RKO (cell line): Measurements from ENCODE around the gene PVALEF.

Experiments used
- DNase-seq: peaks from one replicate; pipeline ENCODE4 v3.0.0-alpha.2; 2016; ENCODE audit warnings: low spot score

Gene PVALEF

DNA sequence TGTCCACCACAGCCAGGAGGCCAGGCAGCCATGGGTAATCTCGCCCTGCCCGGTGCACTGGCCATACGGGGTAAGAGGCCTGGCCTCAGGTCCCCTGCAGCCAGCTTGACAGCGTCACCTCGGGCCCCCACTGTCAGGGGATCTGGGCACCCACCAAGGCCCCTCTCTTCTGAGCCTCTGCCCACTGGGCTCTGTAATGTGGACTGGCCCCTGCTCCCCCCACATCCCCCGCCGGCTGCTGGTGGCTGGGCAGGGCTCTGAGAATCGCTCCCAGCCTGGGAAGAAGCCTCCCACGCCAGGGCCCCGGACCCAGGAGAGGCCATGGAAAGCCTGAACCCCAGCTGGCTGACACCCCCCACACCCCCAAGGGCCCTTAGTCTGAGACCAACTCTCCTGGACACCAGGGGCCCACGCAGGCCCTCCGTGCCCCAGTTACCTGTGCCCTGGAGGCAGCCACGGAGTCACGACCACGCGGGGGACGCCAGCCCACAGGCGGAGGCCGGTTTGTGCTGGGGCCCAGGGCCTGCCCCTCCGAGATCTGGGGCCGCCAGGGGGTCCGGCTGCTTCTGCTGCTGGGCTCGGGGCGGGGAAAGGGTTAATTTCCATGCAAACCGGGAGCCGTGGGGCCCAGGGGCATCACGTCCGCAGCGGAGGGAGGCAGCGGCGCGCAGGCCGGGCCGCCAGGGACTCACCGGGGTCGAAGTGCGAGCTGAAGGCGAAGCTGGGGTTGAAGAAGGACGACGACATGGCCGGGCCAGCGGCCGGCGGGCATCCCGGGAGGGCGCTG is at the start of gene PVALEF:
TSS of gene PVALEF (plus strand) at position 262 of the 787 bp plus-strand sequence. CDS start 15,720 bp downstream, outside the sequence.
- DNase-seq, result no peak

DNA sequence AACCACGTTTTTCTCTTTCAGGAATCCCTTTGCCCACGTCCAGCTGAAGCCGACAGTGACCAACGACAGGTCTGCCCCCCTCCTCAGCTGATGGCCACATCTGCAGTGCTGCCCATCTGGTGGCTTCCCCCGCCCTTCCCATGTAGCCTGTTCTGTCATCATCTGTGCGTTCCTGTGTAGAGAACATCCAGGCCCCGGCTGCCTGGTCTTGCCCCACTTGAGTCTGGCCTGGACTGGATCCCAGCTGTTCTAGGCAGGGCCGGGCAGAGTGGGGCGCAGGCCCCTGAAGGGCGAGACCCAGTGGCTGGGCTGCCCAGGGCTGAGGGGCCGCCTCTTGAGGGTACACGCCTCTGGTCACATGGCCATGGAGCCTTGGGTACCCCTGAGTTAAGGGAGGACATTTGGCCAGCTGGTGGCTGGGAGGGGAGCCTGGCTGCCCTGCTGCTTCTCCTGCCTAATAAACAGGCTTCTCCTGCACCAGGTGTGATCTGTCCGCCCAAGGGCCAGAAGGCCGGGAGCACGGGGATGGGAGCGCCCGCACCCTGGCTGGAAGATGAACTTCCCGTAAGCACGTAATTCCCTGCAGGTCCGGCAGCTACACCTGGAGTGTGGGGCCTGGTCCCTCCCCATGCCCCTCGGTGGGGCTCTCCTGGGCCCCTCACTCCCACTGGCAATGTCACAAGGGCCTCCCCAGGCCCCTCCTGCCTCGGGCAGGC is 49.4 kb upstream of the PVALEF start:
- no peak for DNase-seq

DNA sequence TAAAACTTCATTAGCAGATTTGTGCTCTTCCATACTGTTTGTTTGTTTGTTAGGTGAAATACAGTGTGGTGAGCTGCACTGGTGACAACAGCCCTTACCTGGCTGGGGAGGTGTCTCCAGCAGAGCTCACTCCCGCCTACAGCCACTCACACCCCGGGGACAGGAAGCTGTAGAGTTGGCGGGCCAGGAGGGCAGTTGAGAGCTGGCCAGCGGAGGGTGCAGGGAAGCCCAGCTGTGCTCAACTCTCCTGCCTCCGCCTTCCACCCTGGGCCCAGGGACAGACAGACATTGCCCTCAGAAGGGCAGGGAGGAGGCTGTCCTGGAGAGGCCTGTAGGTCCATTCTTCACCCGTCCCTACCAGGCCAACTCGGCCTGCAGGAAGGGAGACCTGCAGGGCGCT is 48.6 kb upstream of the PVALEF start:
- DNase-seq, result no peak

DNA sequence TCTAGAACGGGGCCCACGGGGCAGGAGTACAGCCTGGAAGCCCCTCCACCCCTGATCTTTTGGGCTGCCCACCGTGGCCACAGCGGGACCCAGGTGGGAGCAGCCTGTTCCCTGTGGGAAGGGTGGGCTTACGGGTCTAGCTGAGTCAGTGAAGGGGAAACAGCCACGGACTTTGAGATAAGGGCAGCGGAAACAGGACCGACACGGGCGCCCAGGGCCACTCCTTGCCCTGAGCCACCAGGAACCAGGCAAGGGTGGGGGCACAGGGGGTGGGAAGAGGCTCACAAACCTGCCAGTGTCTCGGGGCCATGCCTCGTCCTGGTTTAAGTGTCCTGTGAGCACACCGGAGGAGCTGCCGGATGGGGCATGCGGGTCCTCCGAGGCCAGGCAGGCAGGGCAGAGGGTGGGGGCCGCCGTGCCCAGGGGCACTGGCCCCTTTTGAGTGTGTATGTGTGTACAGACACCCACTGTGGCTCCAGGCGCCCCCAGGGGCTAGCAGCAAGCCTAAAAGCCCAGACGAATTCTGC is 47.6 kb upstream of the PVALEF start:
- DNase-seq, result no peak

DNA sequence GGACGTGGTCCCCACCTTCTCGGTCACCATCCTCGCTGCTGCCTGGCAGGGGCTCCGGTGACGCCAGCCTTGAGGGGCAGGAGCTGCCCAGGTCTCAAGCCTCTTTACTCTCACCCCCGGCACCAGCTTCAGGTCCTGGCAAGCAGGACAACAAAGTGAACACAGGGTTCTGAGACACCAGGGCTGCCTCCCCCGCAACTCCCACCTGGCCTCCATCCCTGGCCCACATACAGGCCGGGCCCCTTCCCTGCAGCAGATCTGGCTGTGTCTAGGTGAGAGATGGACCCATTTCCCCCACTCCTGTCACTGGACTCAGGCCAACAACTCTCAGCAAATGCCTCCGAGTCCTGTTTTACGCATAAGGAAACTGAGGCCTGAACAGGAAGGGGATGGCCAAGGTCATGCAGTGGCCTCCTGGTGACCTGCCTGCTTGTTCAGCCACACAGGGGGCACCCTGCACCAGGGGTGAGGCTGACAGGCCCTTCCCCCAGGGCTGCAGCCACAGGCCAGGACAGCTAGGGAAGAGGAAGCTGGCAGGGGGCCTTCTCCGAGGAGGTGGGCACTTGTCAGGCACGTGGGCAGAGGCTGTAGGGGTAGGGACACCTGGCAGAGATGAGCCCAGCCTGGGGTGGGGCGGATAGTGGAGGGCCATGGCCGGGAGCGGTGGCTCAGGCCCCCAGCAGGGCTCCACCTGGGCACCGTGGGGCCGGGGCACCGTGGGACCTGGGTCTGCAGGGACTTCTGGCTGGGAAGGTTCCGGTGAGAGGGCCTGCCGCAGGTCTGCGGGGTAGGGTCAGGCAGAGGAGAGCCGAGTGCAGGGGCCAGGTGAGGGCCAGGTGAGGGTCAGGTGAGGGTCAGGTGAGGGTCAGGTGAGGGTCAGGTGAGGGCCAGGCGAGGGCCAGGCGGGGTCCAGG is 46.7 kb upstream of the PVALEF start:
- DNase-seq, result no peak

DNA sequence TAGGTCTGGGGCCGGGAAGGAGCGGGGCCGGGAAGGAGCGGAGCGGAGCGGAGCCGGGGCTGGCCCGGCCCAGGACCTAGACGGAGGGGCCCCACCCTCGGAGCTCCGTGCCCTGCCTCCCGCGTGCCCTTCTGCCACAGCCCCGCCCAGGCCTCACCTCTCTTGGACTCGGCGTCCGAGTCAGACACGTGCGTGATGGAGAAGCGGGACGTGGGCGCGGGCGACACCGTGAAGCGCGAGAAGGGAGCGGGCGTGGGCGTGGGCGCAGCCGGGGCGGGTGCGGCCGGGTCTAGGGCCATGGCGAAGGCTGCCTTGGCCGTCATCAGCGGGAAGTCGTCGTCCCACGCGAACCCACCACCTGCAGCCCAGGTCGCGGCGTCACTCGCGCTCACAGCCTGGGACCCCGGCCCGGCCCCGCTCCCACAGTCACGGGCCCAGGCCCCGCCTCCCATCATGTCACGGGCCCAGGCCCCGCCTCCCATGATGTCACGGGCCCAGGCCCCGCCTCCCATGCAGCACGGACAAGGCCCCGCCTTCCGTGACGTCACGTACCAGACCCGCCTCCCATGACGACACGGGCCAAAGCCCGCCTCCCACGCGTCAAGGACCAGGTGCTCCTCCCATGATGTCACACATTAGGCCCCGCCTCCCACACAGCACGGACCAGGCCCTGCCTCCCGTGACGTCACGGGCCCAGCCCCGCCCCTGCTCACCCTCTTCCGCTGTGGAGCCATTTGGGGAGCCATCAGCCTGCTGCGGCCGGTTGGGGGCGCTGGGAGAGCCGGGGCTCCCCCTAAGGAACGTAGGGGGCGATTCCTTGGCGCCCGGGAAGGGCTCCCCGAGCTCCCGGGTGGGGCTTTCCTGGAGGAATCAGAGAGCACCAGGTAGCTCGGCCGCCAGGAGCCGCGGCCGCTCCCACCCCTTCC is 45.8 kb upstream of the PVALEF start:
- DNase-seq, result peak; percentile 92

DNA sequence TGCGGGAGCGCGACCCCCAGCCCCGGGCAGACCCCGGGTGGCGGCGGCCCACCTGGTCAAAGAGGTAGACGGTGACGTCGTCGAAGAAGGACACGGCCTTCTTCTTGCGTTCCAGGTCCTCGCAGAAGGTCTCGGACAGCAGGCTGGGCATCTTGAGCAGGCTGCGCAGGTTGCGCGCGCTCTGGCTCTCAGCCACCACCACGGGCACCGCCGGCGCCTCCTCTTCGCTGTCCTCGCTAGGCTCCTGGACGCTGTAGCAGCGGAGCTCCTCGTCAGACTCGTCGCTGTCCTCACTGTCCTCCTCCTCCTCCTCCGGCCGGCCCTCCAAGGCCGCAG is 45.2 kb upstream of the PVALEF start:
- no peak for DNase-seq

DNA sequence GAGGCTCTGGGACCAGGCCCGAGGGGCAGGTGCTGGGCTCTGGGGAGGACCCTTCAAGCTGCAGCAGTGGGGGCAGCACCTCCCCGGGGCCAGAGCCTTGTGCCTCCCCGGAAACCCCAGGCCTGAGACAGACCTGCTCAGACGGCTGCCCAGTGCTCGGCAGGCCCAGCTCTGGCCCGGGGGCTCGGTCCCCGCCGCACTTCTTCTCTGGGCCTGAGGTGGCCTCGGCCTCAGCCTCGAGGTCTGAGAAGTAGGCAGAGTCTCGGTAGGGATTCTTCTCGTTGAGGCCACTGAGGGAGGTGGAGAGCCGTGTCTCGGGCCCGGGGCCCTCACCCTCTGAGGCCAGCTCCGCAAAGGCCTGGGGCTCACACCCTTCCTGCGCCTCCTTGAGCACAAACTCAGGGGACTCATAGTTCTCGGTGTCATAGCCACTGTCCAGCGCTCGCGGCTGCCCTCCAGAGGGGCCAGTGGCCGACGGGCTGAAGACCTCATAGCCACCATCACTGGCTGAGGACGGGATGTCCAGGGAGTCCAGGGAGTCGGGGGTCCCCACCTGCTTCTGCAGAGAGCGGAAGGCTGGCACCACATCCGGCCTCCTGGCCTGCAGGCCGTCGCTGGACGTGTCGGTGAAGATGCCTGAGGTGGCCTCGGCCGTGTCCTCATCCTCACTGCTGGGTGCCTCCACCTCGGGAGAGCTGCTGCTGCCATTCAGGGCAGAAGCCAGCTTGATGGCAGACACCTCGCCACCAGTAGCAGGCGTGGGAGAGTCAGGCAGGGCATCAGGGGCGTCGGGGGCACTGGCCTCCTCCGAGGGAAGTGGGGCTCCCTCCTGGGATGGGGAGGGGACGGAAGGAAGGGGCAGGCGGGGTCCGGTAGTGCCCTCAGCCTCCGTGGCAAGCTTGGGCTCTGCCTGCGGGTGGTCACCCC is 44.3 kb upstream of the PVALEF start:
- no peak for DNase-seq

DNA sequence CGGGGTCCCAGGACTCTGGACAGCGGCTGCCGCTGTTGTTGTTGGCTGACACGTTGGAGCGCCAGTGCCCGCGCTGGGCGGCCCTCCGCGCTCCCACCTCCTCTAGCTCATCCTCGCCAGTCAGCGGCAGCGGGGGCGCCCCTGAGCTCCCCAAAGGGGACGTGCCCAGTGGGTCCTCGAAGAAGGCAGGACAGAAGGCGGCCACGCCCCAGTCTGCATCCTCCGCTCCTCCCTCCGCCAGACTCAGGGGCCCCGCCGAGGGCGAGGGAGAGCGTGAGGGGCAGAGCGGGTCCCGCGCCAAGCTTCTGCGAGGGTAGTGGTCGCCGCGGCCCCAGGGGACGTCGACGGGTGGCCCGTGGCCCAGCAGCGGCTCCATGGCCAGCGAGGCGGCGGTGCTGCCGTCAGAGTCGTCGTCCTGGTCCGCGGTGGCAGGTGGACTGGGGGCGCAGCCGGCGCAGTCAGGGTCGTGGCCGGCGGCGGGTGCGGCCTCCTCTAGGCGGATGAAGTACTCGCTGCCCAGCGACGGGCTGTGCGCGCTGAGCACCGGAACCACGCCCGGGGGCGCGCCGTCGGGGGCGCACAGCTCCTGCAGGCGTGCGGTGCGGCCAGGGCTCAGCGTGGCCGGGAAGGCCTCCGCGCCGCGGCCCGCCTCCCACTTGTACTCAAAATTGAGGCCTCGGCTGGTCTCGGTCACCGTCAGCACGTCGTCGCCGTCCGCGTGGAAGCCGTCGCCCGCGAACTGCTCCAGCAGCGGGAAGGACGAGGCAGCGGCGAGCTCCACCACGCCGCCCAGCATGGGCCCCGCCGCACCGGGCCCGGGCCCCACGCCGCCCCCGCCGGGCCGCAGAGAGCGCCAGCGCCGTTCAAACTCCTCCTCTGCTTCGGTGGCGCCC is 43.2 kb upstream of the PVALEF start:
- no peak for DNase-seq

DNA sequence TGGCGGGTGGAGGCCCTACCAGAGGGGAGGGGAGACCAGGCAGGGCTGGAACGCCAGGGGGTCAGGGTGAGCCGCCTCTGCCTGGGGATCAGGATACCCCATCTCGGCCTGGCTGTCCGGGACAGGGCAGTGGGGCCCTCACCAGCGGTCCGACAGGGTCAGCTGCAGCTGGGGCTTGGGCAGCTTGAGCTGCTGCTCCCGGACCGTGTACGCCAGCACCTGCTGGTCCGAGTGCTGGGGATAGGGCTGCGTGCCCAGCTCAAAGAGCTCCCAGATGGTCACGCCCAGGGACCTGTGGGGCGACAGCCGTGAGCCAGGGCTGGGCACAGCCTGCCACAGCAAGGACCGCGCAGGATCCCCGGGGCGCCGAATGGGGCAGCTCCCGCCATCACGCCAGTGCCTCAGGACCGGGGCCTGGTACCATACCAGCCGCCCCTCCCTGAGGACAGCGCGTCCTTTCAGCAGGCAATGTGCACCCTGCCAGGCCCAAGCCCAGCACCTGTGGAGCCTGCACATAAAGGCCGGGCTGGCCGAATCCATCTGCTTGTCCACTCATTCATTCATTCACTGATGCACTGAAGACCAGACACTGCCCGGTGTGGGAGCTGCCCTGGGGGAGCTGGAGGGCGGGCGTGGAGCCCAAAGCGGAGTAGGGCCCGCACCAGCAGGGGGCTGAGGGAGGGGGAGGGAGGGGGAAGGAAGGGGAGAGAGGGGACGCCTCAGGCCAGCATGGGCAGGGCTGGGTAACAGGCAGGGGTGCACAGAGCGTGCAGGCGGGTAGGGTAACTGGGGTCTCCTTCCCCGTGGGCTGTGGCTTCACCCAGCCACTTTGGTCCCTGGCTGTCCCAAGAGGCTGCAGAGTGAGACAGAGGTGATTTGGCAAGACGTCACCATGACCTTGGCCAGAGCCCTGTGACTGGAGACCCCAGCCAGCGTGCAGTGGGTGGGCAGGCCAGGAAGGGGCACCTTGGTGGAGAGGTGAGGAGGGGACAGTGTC is 42.0 kb upstream of the PVALEF start:
- DNase-seq, result no peak

DNA sequence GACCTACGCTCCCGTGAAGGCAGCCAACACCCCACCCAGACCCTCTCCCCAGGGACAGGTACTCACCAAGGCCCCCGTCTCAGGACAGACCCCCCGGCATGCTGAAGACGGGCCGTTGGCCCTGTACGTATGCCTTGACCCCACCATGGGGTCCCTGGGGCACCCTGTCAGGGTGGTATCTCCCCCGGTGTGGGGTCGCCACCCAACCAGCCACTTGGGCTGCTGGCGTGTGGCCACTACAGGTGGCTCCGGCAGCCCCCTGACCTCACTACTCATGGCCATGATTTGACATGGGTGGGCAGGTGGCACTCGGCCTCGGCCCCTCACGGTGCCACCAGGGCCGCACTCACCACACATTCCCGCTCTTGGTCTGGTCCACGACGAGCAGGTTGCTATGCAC is 40.9 kb upstream of the PVALEF start:
- no peak for DNase-seq

DNA sequence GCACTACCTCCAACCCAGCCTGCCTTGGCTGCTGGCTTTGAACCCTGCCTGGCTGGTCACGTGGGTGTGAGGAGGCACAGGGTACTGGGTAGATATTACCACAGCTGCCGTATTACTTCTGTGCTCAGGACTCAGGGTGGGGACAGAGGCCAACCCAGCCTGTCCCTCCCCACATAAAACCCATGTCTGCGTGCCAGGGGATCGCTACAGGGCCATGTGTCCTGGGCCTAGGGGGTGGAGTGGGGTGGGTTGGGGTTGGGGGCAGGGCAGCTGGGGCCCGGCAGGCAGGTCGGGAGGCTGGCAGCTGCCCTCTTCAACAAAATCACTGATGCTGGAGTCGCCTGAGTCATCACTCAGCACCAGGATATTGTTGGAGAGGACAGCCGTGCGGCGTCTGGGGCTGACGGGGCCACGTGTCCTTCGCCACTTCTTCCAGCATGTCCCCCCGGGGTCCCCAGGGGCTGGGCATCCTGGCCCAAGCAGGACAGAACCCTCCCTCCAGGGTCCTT is 39.7 kb upstream of the PVALEF start:
- no peak for DNase-seq

DNA sequence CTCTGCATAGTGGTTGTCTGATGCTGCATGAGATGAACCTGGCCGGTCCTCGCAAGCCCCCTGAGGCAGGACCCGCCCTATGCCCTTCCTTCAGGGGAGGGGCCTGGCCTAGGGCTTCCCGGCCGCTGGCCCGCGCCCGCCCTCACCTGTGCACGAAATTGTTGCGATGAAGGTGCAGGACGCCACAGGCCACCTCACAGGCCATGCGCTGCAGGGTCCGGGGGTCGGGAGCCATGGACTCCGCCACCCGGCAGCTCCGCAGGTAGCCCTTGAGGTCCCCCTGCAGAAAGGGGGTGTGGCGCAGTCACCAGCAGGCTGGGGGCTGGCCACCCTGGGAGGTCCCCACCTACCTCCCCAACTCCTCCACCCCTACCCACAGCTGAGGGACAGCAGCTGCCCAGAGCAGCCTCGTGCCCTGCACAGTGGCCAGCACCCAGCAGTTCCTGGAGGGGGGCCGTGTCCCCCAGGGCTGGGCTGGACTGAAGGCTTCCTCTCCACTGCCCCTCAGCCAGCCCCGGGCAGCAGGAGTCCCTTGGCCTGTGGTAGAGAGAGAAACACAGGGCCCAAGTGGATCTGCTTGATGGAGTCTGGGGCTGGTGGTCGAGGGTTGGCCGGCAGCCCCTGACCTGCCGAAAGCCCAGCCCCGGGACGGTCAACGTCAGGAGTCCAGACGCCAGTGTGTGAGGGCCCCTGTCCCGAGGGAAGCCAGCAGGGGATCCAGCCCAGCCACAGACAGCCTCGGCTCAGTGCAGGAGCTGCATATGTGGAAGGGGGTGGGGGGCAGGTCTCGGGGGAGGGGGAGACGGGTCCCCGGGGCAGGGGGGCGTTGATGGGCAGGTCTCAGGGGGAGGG is 38.8 kb upstream of the PVALEF start:
- no peak for DNase-seq

DNA sequence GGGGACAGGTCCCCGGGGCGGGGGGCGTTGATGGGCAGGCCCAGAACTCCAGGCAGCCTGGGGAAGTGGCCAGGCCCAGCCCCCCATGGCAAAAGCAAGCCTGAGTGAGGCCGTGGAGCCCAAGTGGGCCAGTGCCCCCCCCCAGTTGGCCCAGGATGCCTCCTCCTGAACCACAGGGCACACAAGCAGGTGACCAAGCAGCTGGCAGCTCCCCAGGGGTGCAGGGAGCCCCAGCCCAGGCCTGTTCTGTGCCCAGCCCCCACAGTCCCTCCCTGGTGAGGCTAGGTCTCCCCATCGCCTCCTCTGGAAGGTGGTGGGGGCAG is 38.2 kb upstream of the PVALEF start:
- no peak for DNase-seq

DNA sequence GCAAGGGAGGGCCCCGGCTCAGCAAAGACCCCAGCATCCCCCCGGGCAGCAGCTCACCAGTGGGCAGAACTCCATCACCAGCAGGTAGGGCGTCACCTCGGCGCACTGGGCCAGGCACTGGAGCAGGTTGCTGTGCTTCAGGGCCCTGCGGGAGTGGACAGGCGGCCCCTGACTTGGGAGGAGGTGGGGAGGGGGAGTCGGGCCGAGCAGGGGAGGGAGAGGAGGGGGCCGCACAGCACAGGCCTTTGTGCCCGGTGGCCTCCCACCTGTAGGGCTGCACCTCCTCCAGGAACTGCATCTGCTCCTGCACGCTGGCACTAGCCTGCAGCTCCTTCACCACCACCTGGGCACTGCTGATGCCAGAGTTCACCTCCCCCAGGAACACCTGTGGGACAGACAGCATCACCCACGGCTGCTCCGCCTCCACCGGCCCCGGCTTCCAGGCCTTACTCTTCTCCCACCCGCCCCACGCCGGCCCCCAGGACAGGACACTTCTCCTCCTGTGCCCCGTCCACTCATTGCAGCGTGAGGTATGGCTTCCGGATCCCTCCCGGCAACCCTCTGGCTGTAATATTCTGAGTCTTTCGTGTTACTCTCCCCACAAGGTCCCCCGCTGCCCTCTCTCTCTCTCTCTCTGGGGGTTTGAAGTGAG is 37.7 kb upstream of the PVALEF start:
- no peak for DNase-seq

DNA sequence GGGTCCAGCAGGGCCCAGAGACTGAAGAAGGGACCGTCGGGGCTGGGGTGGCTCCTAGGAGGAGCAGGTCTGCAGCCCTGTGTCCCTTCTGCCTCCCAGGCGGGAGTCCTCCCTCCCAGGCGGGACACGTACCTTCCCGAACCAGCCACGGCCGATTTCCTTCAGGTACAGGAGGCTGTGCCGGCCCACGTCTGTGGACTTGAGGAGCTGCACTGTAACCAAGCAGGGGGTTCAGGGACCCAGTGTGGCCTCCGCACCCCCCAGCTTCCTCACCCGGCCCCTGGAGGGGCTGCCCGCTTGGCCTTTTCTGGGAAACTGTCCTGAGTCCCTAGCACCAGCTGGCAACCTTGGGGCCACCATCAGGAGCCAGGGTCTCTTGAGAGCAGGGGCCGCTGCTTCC is 37.0 kb upstream of the PVALEF start:
- no peak for DNase-seq
